NCI-H1694 treated with DMSO at 0.1 percent for 48 hours (cell line): ENCODE results near the gene FSIP1.

ENCODE experiments used
- DNase-seq: peaks from one replicate; lab custom pipeline; 2025; lab: John Stamatoyannopoulos, UW

Gene FSIP1

GRCh38 chr15:39720081-39720480, 62.6 kb downstream of the FSIP1 start:
- no peak for DNase-seq

GRCh38 chr15:39719109-39719508, 63.5 kb downstream of the FSIP1 start:
- DNase-seq: no peak

- DNase-seq: no peak
Measured at GRCh38 chr15:39717134-39717533, 65.5 kb downstream of the FSIP1 start.

- no peak for DNase-seq
Measured at GRCh38 chr15:39714251-39714650, 68.4 kb downstream of the FSIP1 start.

- DNase-seq: no peak
Measured at GRCh38 chr15:39713846-39714245, 68.8 kb downstream of the FSIP1 start.

- no peak for DNase-seq
Measured at GRCh38 chr15:39710681-39711080, 72.0 kb downstream of the FSIP1 start.

- no peak for DNase-seq
Measured at GRCh38 chr15:39709941-39710340, 72.7 kb downstream of the FSIP1 start.

- DNase-seq: no peak
Measured at GRCh38 chr15:39706206-39706605, 76.4 kb downstream of the FSIP1 start.

GRCh38 chr15:39704689-39705088, 78.0 kb downstream of the FSIP1 start:
- DNase-seq: no peak

- no peak for DNase-seq
Measured at GRCh38 chr15:39704235-39704634, 78.4 kb downstream of the FSIP1 start.

- no peak for DNase-seq
Measured at GRCh38 chr15:39701988-39702387, 80.7 kb downstream of the FSIP1 start.

- DNase-seq: no peak
Measured at GRCh38 chr15:39700375-39700700, 82.3 kb downstream of the FSIP1 start.

GRCh38 chr15:39699516-39700374, 82.9 kb downstream of the FSIP1 start:
- no peak for DNase-seq

- no peak for DNase-seq
Measured at GRCh38 chr15:39698444-39699390, 83.9 kb downstream of the FSIP1 start.

GRCh38 chr15:39697509-39697908, 85.1 kb downstream of the FSIP1 start:
- no peak for DNase-seq

GRCh38 chr15:39695793-39696192, 86.8 kb downstream of the FSIP1 start:
- DNase-seq: no peak

- DNase-seq: peak; percentile 92
Measured at GRCh38 chr15:39692356-39693327, 90.0 kb downstream of the FSIP1 start.

GRCh38 chr15:39690881-39691634, 91.6 kb downstream of the FSIP1 start:
- no peak for DNase-seq

- no peak for DNase-seq
Measured at GRCh38 chr15:39687965-39688364, 94.7 kb downstream of the FSIP1 start.

- DNase-seq: peak; percentile 72
Measured at GRCh38 chr15:39685999-39686613, 96.5 kb downstream of the FSIP1 start.

GRCh38 chr15:39685367-39685766, 97.3 kb downstream of the FSIP1 start:
- no peak for DNase-seq
